Measurements from ENCODE around the gene CTNNA2.

The CTNNA2 gene

GRCh38 chr2:79512442-79513401 lies at the start of gene CTNNA2:
TSS of gene CTNNA2 (plus strand) at chr2:79513051.
- peak; percentile 96 for DNase-seq (ENCODE audit: low spot score)

GRCh38 chr2:79487399-79487798 lies 25.5 kb upstream of the CTNNA2 start:
- no peak for DNase-seq (ENCODE audit: low spot score)

GRCh38 chr2:79511320-79511951 lies 1.4 kb upstream of the CTNNA2 start:
- DNase-seq (ENCODE audit: low spot score) = no peak

DNA sequence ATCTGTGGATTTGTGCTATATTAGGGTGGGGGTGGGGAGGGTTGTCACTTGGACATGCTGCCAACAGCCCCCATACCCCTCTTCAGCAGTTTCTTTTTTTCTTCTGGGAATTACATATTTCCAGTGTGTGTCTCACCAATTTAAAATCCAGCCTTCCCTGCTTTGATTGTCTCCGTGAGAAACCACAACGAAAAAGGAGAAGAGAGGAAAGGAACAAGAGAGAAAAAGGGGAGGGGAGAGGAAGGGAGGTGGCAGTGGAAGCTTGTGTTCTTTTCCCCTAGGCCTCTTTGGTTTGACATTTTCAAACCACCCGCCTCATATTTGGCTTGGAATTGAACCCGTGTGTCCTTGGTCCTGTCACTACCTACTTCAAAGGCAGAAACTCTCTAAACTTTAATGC lies 860 bp downstream of the CTNNA2 start:
- DNase-seq (ENCODE audit: low spot score) = no peak

- DNase-seq (ENCODE audit: low spot score) = no peak
Observed at GRCh38 chr2:79529636-79530035, 16.8 kb downstream of the CTNNA2 start.

DNA sequence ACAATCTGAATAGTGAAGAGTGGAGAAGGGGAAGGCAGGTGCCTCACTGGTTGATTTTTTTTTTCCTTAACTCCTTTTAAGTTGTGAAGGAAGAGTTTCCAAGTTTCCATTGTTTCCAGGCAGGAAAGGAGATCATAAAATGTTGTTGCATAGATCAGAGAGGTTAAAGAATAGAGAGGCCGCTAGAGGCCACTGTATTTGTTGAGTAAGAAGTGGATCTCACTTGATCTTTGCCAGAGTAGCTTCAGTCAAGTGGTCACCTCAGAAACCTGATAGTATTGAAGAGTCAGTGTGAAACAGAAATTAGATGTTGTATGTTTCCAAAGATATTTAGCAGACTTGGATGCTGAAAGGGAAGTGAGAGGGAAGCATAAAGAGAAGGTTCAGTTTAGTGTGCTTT lies 17.6 kb downstream of the CTNNA2 start:
- DNase-seq (ENCODE audit: low spot score) = no peak

- DNase-seq (ENCODE audit: low spot score) = no peak
Observed at GRCh38 chr2:79547568-79547967, 34.7 kb downstream of the CTNNA2 start.

DNA sequence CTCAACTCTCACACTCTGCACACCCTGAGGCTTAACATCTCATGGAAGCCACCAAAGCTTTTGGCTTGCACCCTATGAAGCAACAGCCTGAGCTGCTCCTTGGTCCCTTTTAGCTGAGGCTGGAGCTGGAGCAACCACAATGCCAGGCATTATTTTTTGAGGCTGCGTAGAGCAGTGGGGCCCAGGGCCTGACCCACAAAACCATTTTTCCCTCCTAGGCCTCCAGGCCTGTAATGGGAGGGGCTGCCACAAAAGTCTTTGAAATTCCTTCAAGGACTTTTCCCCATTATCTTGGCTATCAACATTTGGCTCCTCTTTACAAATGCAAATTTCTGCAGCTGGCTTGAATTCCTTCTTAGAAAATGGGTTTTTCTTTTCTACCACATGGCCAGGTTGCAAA lies 39.8 kb downstream of the CTNNA2 start:
- DNase-seq (ENCODE audit: low spot score) = no peak

DNA sequence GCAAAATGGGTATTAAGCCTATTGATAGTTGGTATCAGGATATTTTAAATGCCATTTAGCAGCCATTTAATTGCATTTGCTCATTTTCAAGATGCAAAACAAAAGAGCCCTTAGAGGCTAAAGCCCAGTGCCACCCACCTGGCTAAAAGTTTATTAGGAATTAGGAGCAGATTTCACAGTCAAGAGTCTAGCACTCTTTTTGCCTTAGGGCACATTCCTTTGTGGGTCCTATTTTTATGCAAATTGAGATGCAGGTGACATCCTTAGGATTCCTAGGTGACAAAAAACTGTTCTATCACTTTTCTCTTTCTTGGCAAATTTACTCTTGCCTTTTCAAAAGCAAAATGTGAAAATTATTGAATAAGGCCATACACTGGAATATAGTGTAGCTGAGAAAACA lies 42.0 kb downstream of the CTNNA2 start:
- no peak for DNase-seq (ENCODE audit: low spot score)

- no peak for DNase-seq (ENCODE audit: low spot score)
Observed at GRCh38 chr2:79564065-79564464, 51.2 kb downstream of the CTNNA2 start.

DNA sequence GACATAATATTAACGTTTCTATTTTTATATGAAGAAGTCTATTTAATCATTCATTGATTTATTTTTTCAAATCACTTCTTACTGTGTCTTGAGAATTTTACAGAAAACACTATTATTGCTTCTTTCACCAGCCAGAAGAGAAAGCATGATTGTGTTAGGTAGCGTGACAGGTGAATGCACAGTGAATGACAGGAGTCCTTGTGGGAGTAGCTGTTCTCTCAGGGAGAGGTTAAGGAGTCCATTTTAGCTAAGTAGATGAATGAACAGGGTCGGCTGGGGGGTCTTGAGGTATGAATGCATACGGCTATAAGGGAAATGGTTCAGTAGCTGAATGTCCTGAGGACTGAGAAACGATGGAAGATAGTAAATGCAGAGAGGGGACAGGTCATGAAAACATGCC lies 56.2 kb downstream of the CTNNA2 start:
- no peak for DNase-seq (ENCODE audit: low spot score)

DNA sequence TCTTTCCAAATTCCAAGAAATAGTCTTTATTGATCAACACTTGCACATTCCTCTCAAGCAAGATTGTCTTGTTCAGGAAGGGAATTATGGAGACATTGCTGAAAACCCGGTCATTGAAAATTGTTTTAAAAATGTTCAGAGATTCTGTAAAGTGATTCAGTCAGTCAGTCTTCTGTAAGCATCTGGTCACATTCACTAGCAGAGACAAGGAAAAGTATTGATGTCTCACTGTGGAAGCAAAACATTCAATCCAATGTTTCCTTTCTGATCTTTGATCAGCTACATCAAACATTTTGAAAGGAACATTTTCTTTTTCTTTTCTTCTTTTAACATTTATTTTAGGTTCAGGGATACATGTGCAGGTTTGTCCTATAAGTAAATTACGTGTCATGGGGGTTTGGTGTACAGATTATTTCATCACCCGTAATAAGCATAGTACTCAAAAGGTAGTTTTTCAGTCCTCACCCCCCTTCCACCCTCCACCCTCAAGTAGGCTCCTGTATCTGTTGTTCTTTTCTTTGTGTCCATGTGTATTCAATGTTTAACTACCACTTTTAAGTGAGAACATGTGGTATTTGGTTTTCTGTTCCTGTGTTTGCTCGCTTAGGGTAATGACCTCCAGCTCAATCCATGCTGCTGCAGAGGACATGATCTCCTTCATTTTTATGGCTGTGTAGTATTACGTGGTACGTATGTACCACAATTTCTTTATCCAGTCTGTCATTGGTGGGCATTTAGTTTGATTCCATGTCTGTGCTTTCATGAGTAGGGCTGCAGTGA lies 61.2 kb downstream of the CTNNA2 start:
- DNase-seq (ENCODE audit: low spot score) = no peak

DNA sequence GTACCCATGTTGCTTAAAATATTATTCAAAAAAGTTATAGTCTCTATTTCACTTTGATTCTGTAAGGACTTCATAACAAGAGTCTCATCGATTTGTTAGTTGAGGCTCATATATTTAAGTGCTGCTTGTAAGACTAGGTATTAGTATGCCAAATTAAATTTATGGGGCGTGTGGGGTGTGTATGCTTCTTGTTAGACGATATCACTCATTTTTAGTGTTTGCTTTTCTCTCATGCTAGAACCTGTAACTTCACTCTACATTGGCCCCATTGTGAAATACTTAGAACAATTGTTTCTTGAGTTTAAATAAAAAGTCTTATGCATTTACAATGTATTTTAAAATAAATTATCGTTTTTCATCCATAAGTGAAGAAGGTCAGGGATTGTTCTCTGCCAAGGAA lies 63.6 kb downstream of the CTNNA2 start:
- no peak for DNase-seq (ENCODE audit: low spot score)

DNA sequence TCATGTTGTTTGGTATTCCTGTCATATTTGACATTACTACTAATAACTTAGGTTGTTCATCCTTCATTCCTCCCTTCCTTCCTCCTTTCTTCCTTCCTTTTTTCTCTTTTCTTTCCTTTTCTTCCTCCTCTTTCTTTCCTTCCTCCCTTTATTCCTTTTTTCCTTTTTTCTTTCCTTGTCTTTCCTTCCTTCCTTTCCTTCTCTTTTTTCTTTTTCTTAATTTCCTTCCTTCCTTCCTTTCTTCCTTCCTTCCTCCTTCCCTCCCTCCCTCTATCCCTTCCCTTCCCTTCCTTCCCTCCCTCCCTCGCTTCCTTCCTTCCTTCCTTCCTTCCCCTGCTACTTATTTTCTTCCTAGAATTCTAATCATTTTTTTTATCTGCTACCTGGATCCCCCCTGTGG lies 66.1 kb downstream of the CTNNA2 start:
- no peak for DNase-seq (ENCODE audit: low spot score)

DNA sequence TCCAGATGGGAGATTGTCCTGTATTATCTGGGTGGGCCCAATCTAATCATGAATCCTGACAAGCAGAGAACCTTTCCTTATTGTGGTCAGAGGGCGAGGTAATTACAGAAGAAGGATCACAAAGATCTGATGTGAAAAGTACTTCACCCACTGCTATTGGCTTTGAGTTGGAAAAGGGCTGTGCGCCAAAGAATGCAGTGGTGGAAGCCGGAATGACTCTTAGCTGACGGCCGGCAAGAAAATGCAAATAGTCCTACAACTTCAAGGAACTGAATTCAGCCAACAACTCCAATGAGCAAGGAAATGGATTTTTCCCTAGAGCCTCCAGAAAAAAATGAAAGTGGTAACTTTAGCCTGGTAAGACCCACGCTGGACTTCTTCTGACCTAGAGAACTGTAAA lies 67.3 kb downstream of the CTNNA2 start:
- DNase-seq (ENCODE audit: low spot score) = no peak

GRCh38 chr2:79585701-79586433 lies 73.0 kb downstream of the CTNNA2 start:
- DNase-seq (ENCODE audit: low spot score) = no peak

- DNase-seq (ENCODE audit: low spot score) = no peak
Observed at GRCh38 chr2:79591281-79591680, 78.4 kb downstream of the CTNNA2 start.

GRCh38 chr2:79593237-79593867 lies 80.5 kb downstream of the CTNNA2 start:
- DNase-seq (ENCODE audit: low spot score) = no peak

GRCh38 chr2:79596403-79596802 lies 83.6 kb downstream of the CTNNA2 start:
- DNase-seq (ENCODE audit: low spot score) = no peak

DNA sequence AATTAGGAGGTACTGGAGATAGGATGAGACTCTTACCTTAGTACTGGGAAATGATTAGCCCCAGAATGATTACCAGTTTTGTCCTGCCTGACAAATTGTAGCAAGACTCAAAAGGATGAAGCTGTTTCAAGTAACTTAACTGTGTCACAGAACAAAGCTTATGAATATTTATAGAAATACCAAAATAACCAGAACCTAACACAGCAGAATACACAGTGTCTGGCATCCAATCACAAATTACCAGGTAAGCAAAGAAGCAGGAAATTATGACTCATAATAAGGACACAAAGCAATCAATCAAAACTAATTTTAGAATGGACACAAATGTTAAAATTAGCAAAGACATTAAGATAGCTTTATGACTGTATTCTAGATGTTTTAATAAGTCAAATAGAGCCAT lies 91.9 kb downstream of the CTNNA2 start:
- DNase-seq (ENCODE audit: low spot score) = no peak

- DNase-seq (ENCODE audit: low spot score) = no peak
Observed at GRCh38 chr2:79611448-79612016, 98.7 kb downstream of the CTNNA2 start.

Measured in D341Med (cell line).